ENCODE measurements around the gene KIRREL3.
A peak's percentile ranks its signal among the peaks of the same experiment; 100 is the strongest.

The KIRREL3 gene

GRCh38 chr11:127018683-127019279 is 18.2 kb upstream of the KIRREL3 start:
- no peaks in the 10 kb centered on the region for H3K4me1 ChIP-seq
- H3K9me3 ChIP-seq = no peaks in the 10 kb centered on the region
- H3K27me3 ChIP-seq (ENCODE audit: low read depth) = no peaks in the 10 kb centered on the region
- DNase-seq (ENCODE audit: low spot score in 2 of 2) = no peak
- in situ Hi-C loops (cut with MboI; ENCODE audit: low sequenced_read_pairs) = no loop called here
- no peak overlapping the region for H3K4me3 ChIP-seq
- H3K36me3 ChIP-seq (replicated peaks) = no peaks in the 10 kb centered on the region

GRCh38 chr11:127017482-127017881 is 16.9 kb upstream of the KIRREL3 start:
- no peaks in the 10 kb centered on the region for H3K9me3 ChIP-seq
- no peak for DNase-seq (ENCODE audit: low spot score in 2 of 2)
- H3K27me3 ChIP-seq (ENCODE audit: low read depth) = no peaks in the 10 kb centered on the region
- H3K36me3 ChIP-seq (replicated peaks) = no peaks in the 10 kb centered on the region
- no peak overlapping the region for H3K4me3 ChIP-seq
- no peaks in the 10 kb centered on the region for H3K4me1 ChIP-seq
- in situ Hi-C loops (cut with MboI; ENCODE audit: low sequenced_read_pairs) = no loop called here

- DNase-seq (ENCODE audit: low spot score in 2 of 2) = no peak
- in situ Hi-C loops (cut with MboI; ENCODE audit: low sequenced_read_pairs) = no loop called here
These were observed 13.0 kb upstream of the KIRREL3 start for GRCh38 chr11:127013550-127013949.

GRCh38 chr11:127006311-127006710 is 5.7 kb upstream of the KIRREL3 start:
- peaks cover 25% of the 10 kb centered on the region for H3K27me3 ChIP-seq (ENCODE audit: low read depth)
- H3K4me3 ChIP-seq = no peak overlapping the region
- in situ Hi-C loops (cut with MboI; ENCODE audit: low sequenced_read_pairs) = no loop called here
- DNase-seq (ENCODE audit: low spot score in 2 of 2) = no peak
- no peaks in the 10 kb centered on the region for H3K36me3 ChIP-seq (replicated peaks)
- no peaks in the 10 kb centered on the region for H3K9me3 ChIP-seq
- no peaks in the 10 kb centered on the region for H3K4me1 ChIP-seq

More at GRCh38 chr11:127013550-127013949, 13.0 kb upstream of the KIRREL3 start:
- Histone ChIP-seq H3K9me3 (no peaks in the 10 kb centered on the region), H3K36me3 (replicated peaks) (no peaks in the 10 kb centered on the region), H3K27me3 (ENCODE audit: low read depth) (no peaks in the 10 kb centered on the region), H3K4me3 (no peak overlapping the region), H3K4me1 (no peaks in the 10 kb centered on the region)

- no peaks in the 10 kb centered on the region for H3K36me3 ChIP-seq (replicated peaks)
- peak; percentile 17 to 41 for DNase-seq (ENCODE audit: low spot score in 2 of 2)
- in situ Hi-C loops (cut with MboI; ENCODE audit: low sequenced_read_pairs) = no loop called here
- peaks cover 46% of the 10 kb centered on the region for H3K27me3 ChIP-seq (ENCODE audit: low read depth)
- H3K4me3 ChIP-seq = no peak overlapping the region
- no peaks in the 10 kb centered on the region for H3K9me3 ChIP-seq
- H3K4me1 ChIP-seq = no peaks in the 10 kb centered on the region
These were observed 2.9 kb upstream of the KIRREL3 start for GRCh38 chr11:127003260-127003981.

- Histone ChIP-seq H3K27me3 (ENCODE audit: low read depth) (peaks cover 49% of the 10 kb centered on the region), H3K9me3 (no peaks in the 10 kb centered on the region), H3K36me3 (replicated peaks) (no peaks in the 10 kb centered on the region), H3K4me1 (no peaks in the 10 kb centered on the region), H3K4me3 (no peak overlapping the region)
- no peak for DNase-seq (ENCODE audit: low spot score in 2 of 2)
- in situ Hi-C loops (cut with MboI; ENCODE audit: low sequenced_read_pairs) = no loop called here
These were observed 2.2 kb upstream of the KIRREL3 start for GRCh38 chr11:127002669-127003259.

GRCh38 chr11:127000981-127001380 is 411 bp upstream of the KIRREL3 start:
- Histone ChIP-seq H3K4me1 (no peaks in the 10 kb centered on the region), H3K9me3 (no peaks in the 10 kb centered on the region), H3K27me3 (ENCODE audit: low read depth) (peaks cover 52% of the 10 kb centered on the region), H3K4me3 (no peak overlapping the region), H3K36me3 (replicated peaks) (no peaks in the 10 kb centered on the region)
- in situ Hi-C loops (cut with MboI; ENCODE audit: low sequenced_read_pairs) = no loop called here
- DNase-seq (ENCODE audit: low spot score in 2 of 2) = no peak

- Histone ChIP-seq H3K4me3 (no peak overlapping the region), H3K36me3 (replicated peaks) (no peaks in the 10 kb centered on the region), H3K4me1 (no peaks in the 10 kb centered on the region), H3K9me3 (no peaks in the 10 kb centered on the region), H3K27me3 (ENCODE audit: low read depth) (peaks cover 52% of the 10 kb centered on the region)
- DNase-seq (ENCODE audit: low spot score in 2 of 2) = no peak
- in situ Hi-C loops (cut with MboI; ENCODE audit: low sequenced_read_pairs) = loop anchor here (25.0 kb wide), 2 partner anchors 562 to 687 kb away; partner anchors contain the start of gene DCPS
These were observed 1.2 kb downstream of the KIRREL3 start for GRCh38 chr11:126999366-126999765.

- H3K36me3 ChIP-seq (replicated peaks) = no peaks in the 10 kb centered on the region
- H3K9me3 ChIP-seq = no peaks in the 10 kb centered on the region
- no peak overlapping the region for H3K4me3 ChIP-seq
- H3K4me1 ChIP-seq = no peaks in the 10 kb centered on the region
- H3K27me3 ChIP-seq (ENCODE audit: low read depth) = peaks cover 40% of the 10 kb centered on the region
- no peak for DNase-seq (ENCODE audit: low spot score in 2 of 2)
- in situ Hi-C loops (cut with MboI; ENCODE audit: low sequenced_read_pairs) = loop anchor here (25.0 kb wide), 2 partner anchors 560 to 685 kb away; partner anchors contain the start of gene DCPS
These were observed 2.9 kb downstream of the KIRREL3 start for GRCh38 chr11:126997641-126998040.

- no peaks in the 10 kb centered on the region for H3K9me3 ChIP-seq
- H3K27me3 ChIP-seq (ENCODE audit: low read depth) = peaks cover 36% of the 10 kb centered on the region
- H3K4me1 ChIP-seq = no peaks in the 10 kb centered on the region
- H3K4me3 ChIP-seq = no peak overlapping the region
- in situ Hi-C loops (cut with MboI; ENCODE audit: low sequenced_read_pairs) = loop anchor here (25.0 kb wide), 2 partner anchors 560 to 685 kb away; partner anchors contain the start of gene DCPS
- no peaks in the 10 kb centered on the region for H3K36me3 ChIP-seq (replicated peaks)
- no peak for DNase-seq (ENCODE audit: low spot score in 2 of 2)
These were observed 3.4 kb downstream of the KIRREL3 start for GRCh38 chr11:126997196-126997595.

GRCh38 chr11:126996036-126996804 is 4.3 kb downstream of the KIRREL3 start:
- no peaks in the 10 kb centered on the region for H3K4me1 ChIP-seq
- peaks cover 26% of the 10 kb centered on the region for H3K27me3 ChIP-seq (ENCODE audit: low read depth)
- in situ Hi-C loops (cut with MboI; ENCODE audit: low sequenced_read_pairs) = loop anchor here (25.0 kb wide), 2 partner anchors 559 to 684 kb away; partner anchors contain the start of gene DCPS
- no peak for DNase-seq (ENCODE audit: low spot score in 2 of 2)
- H3K4me3 ChIP-seq = no peak overlapping the region
- no peaks in the 10 kb centered on the region for H3K9me3 ChIP-seq
- no peaks in the 10 kb centered on the region for H3K36me3 ChIP-seq (replicated peaks)

- no peak overlapping the region for H3K4me3 ChIP-seq
- no peak for DNase-seq (ENCODE audit: low spot score in 2 of 2)
- H3K36me3 ChIP-seq (replicated peaks) = no peaks in the 10 kb centered on the region
- H3K4me1 ChIP-seq = no peaks in the 10 kb centered on the region
- H3K9me3 ChIP-seq = no peaks in the 10 kb centered on the region
- peaks cover 8% of the 10 kb centered on the region for H3K27me3 ChIP-seq (ENCODE audit: low read depth)
- in situ Hi-C loops (cut with MboI; ENCODE audit: low sequenced_read_pairs) = loop anchor here (25.0 kb wide), 2 partner anchors 556 to 681 kb away; partner anchors contain the start of gene DCPS
These were observed 7.0 kb downstream of the KIRREL3 start for GRCh38 chr11:126993599-126993998.

GRCh38 chr11:126992804-126993111 is 7.8 kb downstream of the KIRREL3 start:
- Histone ChIP-seq H3K36me3 (replicated peaks) (no peaks in the 10 kb centered on the region), H3K4me3 (no peak overlapping the region), H3K4me1 (no peaks in the 10 kb centered on the region), H3K9me3 (no peaks in the 10 kb centered on the region), H3K27me3 (ENCODE audit: low read depth) (peaks cover 4% of the 10 kb centered on the region)
- DNase-seq (ENCODE audit: low spot score in 2 of 2) = no peak
- in situ Hi-C loops (cut with MboI; ENCODE audit: low sequenced_read_pairs) = loop anchor here (25.0 kb wide), 2 partner anchors 555 to 680 kb away; partner anchors contain the start of gene DCPS

Data from HAP-1 (cell line).